SU-DHL-6 (cell line): Measurements from ENCODE around the gene FOXN3.

Source experiments
- H2AFZ ChIP-seq: fragments of 200-600 bp; sonication (generic); 2 replicates; pipeline ENCODE4 v1.6.1; 2014; ENCODE audit warnings: low read depth, mild to moderate bottlenecking, moderate library complexity, mixed read lengths, antibody characterized with exemption, low read length; ENCODE audit not compliant: severe bottlenecking
- H3F3A ChIP-seq: fragments of 200-600 bp; shearing (Covaris generic); 2 replicates; pipeline ENCODE4 v1.6.0; 2016; ENCODE audit warnings: antibody characterized with exemption, mild to moderate bottlenecking; ENCODE audit not compliant: insufficient read depth
- H3K27ac ChIP-seq: fragments of 200-600 bp; sonication (generic); 2 replicates; pipeline ENCODE4 v1.5.1; 2016; ENCODE audit warnings: low read depth, mild to moderate bottlenecking, low read length, moderate library complexity, mixed read lengths
- H3K27me3 ChIP-seq: fragments of 200-600 bp; sonication (generic), shearing (Covaris generic); 2 replicates; pipeline ENCODE4 v1.6.0; 2014; ENCODE audit warnings: mild to moderate bottlenecking, low read length
- H3K36me3 ChIP-seq: fragments of 200-600 bp; sonication (generic); 2 replicates; pipeline ENCODE4 v1.6.1; 2014; ENCODE audit warnings: mild to moderate bottlenecking, low read length, mixed read lengths
- H3K4me2 ChIP-seq: fragments of 300-600, 200-600 bp; shearing (Covaris generic), sonication (generic); 2 replicates; pipeline ENCODE4 v1.6.0; 2014; ENCODE audit warnings: low read length, low read depth, mild to moderate bottlenecking; ENCODE audit not compliant: poor library complexity, severe bottlenecking
- H3K4me3 ChIP-seq: fragments of 200-600 bp; sonication (generic); 2 replicates; pipeline ENCODE4 v1.5.1; 2014; ENCODE audit warnings: antibody characterized with exemption, low read length, mild to moderate bottlenecking, mixed read lengths; ENCODE audit not compliant: insufficient read depth, poor library complexity, severe bottlenecking
- H3K79me2 ChIP-seq: fragments of 200-600 bp; sonication (generic); 2 replicates; pipeline ENCODE4 v1.6.1; 2014; ENCODE audit warnings: mild to moderate bottlenecking, low read length, moderate library complexity; ENCODE audit not compliant: insufficient read depth
- H3K9ac ChIP-seq: fragments of 200-600 bp; sonication (generic); 2 replicates; pipeline ENCODE4 v1.7.0; 2014; ENCODE audit warnings: mild to moderate bottlenecking, low read length
- H3K9me2 ChIP-seq: fragments of 200-600 bp; sonication (generic); replicated peaks from 2 replicates; pipeline ENCODE4 v1.6.1; 2014; ENCODE audit warnings: low read length; ENCODE audit not compliant: insufficient read depth
- H3K9me3 ChIP-seq: fragments of 200-600 bp; sonication (generic); 2 replicates; pipeline ENCODE4 v1.6.1; 2014; ENCODE audit warnings: low read length, mixed read lengths; ENCODE audit not compliant: insufficient read depth
- H4K20me1 ChIP-seq: fragments of 200-600 bp; sonication (generic); 2 replicates; pipeline ENCODE4 v1.6.1; 2014; ENCODE audit warnings: low read depth, mild to moderate bottlenecking, antibody characterized with exemption, low read length, moderate library complexity, mixed read lengths
- CTCF ChIP-seq: fragments of 200-600 bp; sonication (generic); IDR thresholded peaks from one replicate; pipeline ENCODE4 v1.5.1; 2017; ENCODE audit warnings: antibody characterized with exemption, mild to moderate bottlenecking, low read length, moderate library complexity; ENCODE audit not compliant: insufficient read depth, poor library complexity, severe bottlenecking
- EZH2phosphoT487 ChIP-seq: fragments of 200-600 bp; sonication (generic), shearing (Covaris generic); conservative IDR thresholded peaks from 2 replicates; pipeline ENCODE4 v1.6.1; 2018; ENCODE audit warnings: mild to moderate bottlenecking, antibody characterized with exemption, low read length, moderate library complexity, mixed read lengths

FOXN3 gene

GRCh38 chr14:89364316-89364715, 52.7 kb downstream of the FOXN3 start:
- peak overlapping the region; percentile 97 for H3K27ac ChIP-seq
- peak overlapping the region; percentile 59 for H3K9ac ChIP-seq
- H4K20me1 ChIP-seq, result no peaks in the 10 kb centered on the region
- H3K27me3 ChIP-seq, result no peaks in the 10 kb centered on the region
- no peaks in the 10 kb centered on the region for H3K9me2 ChIP-seq
- peaks cover 31% of the 10 kb centered on the region for H3F3A ChIP-seq
- peak overlapping the region; percentile 87 for H3K4me2 ChIP-seq
- H3K36me3 ChIP-seq, result no peaks in the 10 kb centered on the region
- no peak overlapping the region for H2AFZ ChIP-seq
- peaks cover 68% of the 10 kb centered on the region for H3K79me2 ChIP-seq
- no peak for TF ChIP-seq CTCF
- no peak for TF ChIP-seq EZH2phosphoT487
- H3K9me3 ChIP-seq, result no peaks in the 10 kb centered on the region
- peak overlapping the region; percentile 48 for H3K4me3 ChIP-seq

- Histone ChIP-seq H3K27ac (peak overlapping the region; percentile 53), H3F3A (peaks cover 12% of the 10 kb centered on the region)
These were observed 56.8 kb downstream of the FOXN3 start for GRCh38 chr14:89360277-89360676.

GRCh38 chr14:89359477-89360222, 57.4 kb downstream of the FOXN3 start:
- H3K9ac ChIP-seq, result no peak overlapping the region
- no peaks in the 10 kb centered on the region for H3K9me3 ChIP-seq
- no peak overlapping the region for H2AFZ ChIP-seq
- H3K27ac ChIP-seq, result peak overlapping the region; percentile 53
- H3K27me3 ChIP-seq, result no peaks in the 10 kb centered on the region
- no peak overlapping the region for H3K4me2 ChIP-seq
- peaks cover 65% of the 10 kb centered on the region for H3K79me2 ChIP-seq
- peaks cover 6% of the 10 kb centered on the region for H3F3A ChIP-seq
- no peaks in the 10 kb centered on the region for H4K20me1 ChIP-seq
- H3K4me3 ChIP-seq, result no peak overlapping the region
- TF ChIP-seq CTCF (no peak), EZH2phosphoT487 (no peak)
- no peaks in the 10 kb centered on the region for H3K36me3 ChIP-seq
- H3K9me2 ChIP-seq, result no peaks in the 10 kb centered on the region

More at GRCh38 chr14:89360277-89360676, 56.8 kb downstream of the FOXN3 start:
- H4K20me1 ChIP-seq, result no peaks in the 10 kb centered on the region
- no peaks in the 10 kb centered on the region for H3K9me2 ChIP-seq
- H3K4me3 ChIP-seq, result no peak overlapping the region
- no peaks in the 10 kb centered on the region for H3K36me3 ChIP-seq
- H3K9ac ChIP-seq, result no peak overlapping the region
- no peak overlapping the region for H2AFZ ChIP-seq
- no peaks in the 10 kb centered on the region for H3K27me3 ChIP-seq
- H3K4me2 ChIP-seq, result no peak overlapping the region
- no peak for TF ChIP-seq CTCF
- no peak for TF ChIP-seq EZH2phosphoT487
- H3K79me2 ChIP-seq, result peaks cover 69% of the 10 kb centered on the region
- no peaks in the 10 kb centered on the region for H3K9me3 ChIP-seq
